HG03025 (cell line): Measurements from ENCODE around the gene AADACL2.

Experiments
- ATAC-seq: cut with Tn5 transposase; IDR thresholded peaks from one replicate; pipeline ENCODE4 v1.9.1; 2021; ENCODE audit warnings: mild to moderate bottlenecking, moderate library complexity; ENCODE audit not compliant: unreplicated experiment, low FRiP score

Gene AADACL2

DNA sequence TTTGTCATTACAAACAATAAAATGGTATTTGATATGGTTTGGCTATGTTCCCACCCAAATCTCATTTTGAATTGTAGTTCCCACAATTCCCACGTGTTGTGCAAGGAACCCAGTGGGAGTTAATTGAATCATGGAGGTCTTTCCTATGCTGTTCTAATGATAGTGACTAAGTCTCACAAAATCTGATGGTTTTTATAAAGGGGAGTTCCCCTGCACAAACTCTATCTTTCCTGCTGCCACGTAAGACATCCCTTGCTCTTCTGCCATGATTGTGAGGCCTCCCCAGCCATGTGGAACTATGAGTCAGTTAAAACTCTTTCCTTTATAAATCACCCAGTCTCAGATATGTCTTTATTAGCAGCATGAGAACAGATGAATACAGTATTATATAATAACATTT lies 64.7 kb downstream of the AADACL2 start:
- ATAC-seq = no peak

DNA sequence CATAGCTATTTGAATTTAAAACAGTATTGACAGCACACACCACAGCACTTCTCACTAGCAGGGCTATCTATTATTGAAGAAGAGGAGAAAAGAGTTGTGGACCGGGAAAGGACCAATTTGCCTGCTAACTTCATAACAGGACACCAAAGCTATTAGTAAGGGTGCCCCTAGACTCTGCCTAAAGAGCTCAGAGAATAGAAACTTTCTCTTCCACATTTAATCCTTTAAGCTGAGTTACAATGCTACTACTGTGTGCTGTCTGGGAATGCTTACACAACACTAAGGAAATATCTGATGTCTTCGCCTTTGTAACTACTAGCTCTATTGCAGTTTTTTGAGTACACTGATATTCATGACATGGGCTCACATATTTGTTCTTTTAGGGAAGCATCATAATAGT lies 66.7 kb downstream of the AADACL2 start:
- no peak for ATAC-seq

DNA sequence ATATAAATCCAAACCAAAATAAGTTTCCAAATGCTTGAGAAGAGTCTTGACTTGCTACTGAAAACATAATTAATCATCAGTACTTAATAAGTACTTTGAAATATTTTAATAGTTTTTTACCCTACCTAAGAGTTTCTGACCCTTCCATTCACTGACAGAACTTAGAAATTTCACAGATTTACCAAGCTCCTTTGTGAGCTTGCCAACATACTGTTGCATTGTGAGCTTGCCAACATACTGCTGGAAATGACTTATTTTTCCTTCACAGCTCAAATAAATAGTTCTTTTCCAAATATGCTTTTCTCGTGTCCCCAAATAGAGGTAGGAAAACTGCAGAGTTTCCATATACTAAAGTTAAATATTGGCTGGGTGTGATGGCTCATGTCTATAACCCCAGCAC lies 70.5 kb downstream of the AADACL2 start:
- ATAC-seq = no peak

DNA sequence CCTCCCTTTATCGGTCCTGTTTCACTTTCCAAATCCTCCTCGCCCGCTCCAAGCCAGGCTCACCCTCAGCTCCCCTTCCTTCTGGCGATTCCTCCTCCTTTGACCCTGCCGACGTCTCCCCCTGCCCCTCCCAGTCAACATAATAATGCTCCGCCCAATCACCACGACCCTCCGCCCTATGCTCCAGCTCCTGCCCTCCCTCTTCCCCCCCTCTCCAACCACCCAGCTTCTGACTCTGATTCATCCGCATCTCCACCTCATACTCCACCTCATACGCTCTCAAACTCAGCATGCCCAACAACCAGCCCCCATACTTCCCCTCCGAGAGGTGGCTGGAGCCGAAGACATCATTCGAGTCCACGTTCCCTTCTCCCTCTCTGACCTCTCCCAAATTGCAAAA lies 73.1 kb downstream of the AADACL2 start:
- ATAC-seq = no peak
